Spinal cord (tissue), 10 donors: ENCODE data around the gene ZBED4. TPM values are rescaled to one million over a fixed set of nuclear protein-coding genes. Genes with fewer than 3 reads are reported as not detected.

ENCODE experiments used
- DNase-seq, 6 donors: peaks; one replicate each; pipeline versions ENCODE4 v3.0.0 to v3.0.0-alpha.2; 2013 to 2015; ENCODE audit warnings: low spot score in 6 of 6, low read depth in 4 of 6
- H3K27ac ChIP-seq: one replicate; pipeline ENCODE4 v1.5.1; 2013; ENCODE audit warnings: low read depth, low read length, control low read depth
- H3K27me3 ChIP-seq: one replicate; pipeline ENCODE4 v1.6.1; 2013; ENCODE audit warnings: low read length; ENCODE audit not compliant: control insufficient read depth, insufficient read depth
- H3K36me3 ChIP-seq: one replicate; pipeline ENCODE4 v1.6.1; 2013; ENCODE audit warnings: low read length; ENCODE audit not compliant: control insufficient read depth, insufficient read depth
- H3K4me1 ChIP-seq: one replicate; pipeline ENCODE4 v1.6.1; 2013; ENCODE audit warnings: low read length; ENCODE audit not compliant: control insufficient read depth, insufficient read depth
- H3K4me3 ChIP-seq: one replicate; pipeline ENCODE4 v1.5.1; 2013; ENCODE audit warnings: low read depth, low read length, control low read depth
- H3K9me3 ChIP-seq: one replicate; pipeline ENCODE4 v1.6.1; 2013; ENCODE audit warnings: low read length; ENCODE audit not compliant: control insufficient read depth, insufficient read depth
- WGBS: methylation state at CpG from one replicate; pipeline ENCODE4 v1.1.5; 2013; ENCODE audit warnings: missing lambda C conversion rate; ENCODE audit not compliant: insufficient coverage; 5-methylcytosine and 5-hydroxymethylcytosine counted together
- polyA plus RNA-seq, 2 donors: library from polyadenylated mRNA; unstranded; fragments of 120-200 nt; gene quantifications; one replicate each; pipeline ENCODE4 v1.2.1, GENCODE V29; 2013; ENCODE audit not compliant: insufficient read length in 2 of 2
- total RNA-seq, 2 donors: library from RNA; depleted of rRNA in 1 of 2; stranded (reverse); fragments of 120-200 nt in 1 of 2; fragments of >200 nt in 1 of 2; gene quantifications; one replicate each; pipeline versions ENCODE4 v1.2.3 to v1.2.4, GENCODE V29; 2013 to 2014
- donor health status: healthy.

ZBED4 gene
- total and polyA plus RNA-seq, 4 donors: 8.5 to 15.6 (median 11.8) TPM

GRCh38 chr22:49899530-49899929 is 45.9 kb downstream of the ZBED4 start:
- WGBS: 92% methylated on average over 5 of the region's 6 CpGs
- DNase-seq: no peak
- H3K9me3 ChIP-seq: no peaks in the 10 kb centered on the region
- H3K4me1 ChIP-seq: no peaks in the 10 kb centered on the region
- no peaks in the 10 kb centered on the region for H3K27me3 ChIP-seq
- peaks cover 70% of the 10 kb centered on the region for H3K36me3 ChIP-seq
- no peak overlapping the region for H3K27ac ChIP-seq
- H3K4me3 ChIP-seq: no peak overlapping the region

- no peak overlapping the region for H3K27ac ChIP-seq
- no peaks in the 10 kb centered on the region for H3K27me3 ChIP-seq
- H3K36me3 ChIP-seq: peaks cover 74% of the 10 kb centered on the region
- no peak overlapping the region for H3K4me3 ChIP-seq
- no peaks in the 10 kb centered on the region for H3K4me1 ChIP-seq
- 88% methylated on average over 27 of the region's 30 CpGs for WGBS
- H3K9me3 ChIP-seq: no peaks in the 10 kb centered on the region
- DNase-seq: no peak
Observed at GRCh38 chr22:49900441-49901230, 47.0 kb downstream of the ZBED4 start.

DNA sequence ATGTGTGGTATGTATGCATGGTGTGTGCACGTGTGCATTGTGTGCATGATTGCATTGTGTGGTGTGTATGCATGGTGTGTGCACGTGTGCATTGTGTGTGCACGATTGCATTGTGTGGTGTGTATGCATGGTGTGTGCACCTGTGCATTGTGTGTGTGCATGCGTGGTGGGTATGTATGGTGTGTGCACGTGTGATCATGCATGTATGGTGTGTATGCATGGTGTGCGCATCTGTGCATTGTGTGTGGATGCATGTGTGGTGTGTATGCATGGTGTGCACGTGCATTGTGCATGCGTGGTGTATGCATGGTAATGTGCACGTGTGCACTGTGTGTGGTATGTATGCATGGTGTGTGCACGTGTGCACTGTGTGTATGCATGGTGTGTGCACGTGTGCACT is 47.8 kb downstream of the ZBED4 start:
- peaks cover 75% of the 10 kb centered on the region for H3K36me3 ChIP-seq
- no peak overlapping the region for H3K27ac ChIP-seq
- DNase-seq: no peak
- H3K9me3 ChIP-seq: no peaks in the 10 kb centered on the region
- WGBS: 99% methylated on average over 11 of the region's 11 CpGs
- H3K27me3 ChIP-seq: no peaks in the 10 kb centered on the region
- no peak overlapping the region for H3K4me3 ChIP-seq
- no peaks in the 10 kb centered on the region for H3K4me1 ChIP-seq

DNA sequence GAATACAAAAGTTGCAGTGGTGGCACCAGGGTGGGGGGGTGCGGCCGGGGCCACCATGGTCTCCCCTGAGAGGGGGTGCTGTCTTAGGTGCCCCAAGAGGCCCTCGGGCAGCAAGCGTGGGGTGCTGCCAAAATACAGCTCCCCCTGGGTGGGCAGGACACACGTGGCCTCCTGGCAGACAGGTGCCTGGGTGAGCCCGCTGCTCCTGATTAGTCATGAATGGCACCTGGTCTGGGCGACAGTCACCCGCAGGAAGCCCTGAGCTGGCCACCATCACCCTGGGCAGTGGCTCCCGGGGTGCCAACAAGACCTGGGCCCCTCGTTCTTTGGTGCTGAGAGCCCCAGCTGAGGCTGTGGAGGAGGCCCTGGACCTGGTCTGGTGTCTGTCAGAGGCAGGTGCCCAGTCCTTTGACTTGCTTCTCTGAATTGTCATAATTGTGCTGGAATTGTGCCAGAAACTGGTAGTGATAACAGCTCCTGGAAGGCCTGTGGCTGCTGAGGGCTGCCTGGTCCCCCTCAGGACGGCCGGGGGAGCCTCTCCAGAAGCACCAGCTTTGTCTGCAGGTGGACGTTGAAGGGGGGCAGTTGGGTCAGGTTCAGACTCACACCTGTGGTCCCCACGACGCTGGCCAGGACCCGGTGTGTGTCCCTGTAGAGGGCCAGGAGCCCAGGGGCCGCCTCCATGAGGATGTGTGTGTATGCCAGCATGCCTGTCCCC is 49.8 kb downstream of the ZBED4 start:
- Histone ChIP-seq H3K4me3 (no peak overlapping the region), H3K4me1 (no peaks in the 10 kb centered on the region), H3K27ac (no peak overlapping the region), H3K36me3 (peaks cover 83% of the 10 kb centered on the region), H3K9me3 (no peaks in the 10 kb centered on the region), H3K27me3 (no peaks in the 10 kb centered on the region)
- no peak for DNase-seq
- WGBS: 91% methylated on average over 16 of the region's 17 CpGs

- H3K4me3 ChIP-seq: no peak overlapping the region
- H3K9me3 ChIP-seq: no peaks in the 10 kb centered on the region
- no peaks in the 10 kb centered on the region for H3K4me1 ChIP-seq
- H3K27me3 ChIP-seq: no peaks in the 10 kb centered on the region
- peaks cover 84% of the 10 kb centered on the region for H3K36me3 ChIP-seq
- H3K27ac ChIP-seq: no peak overlapping the region
- DNase-seq: no peak
- WGBS: 92% methylated on average over 11 of the region's 11 CpGs
Observed at GRCh38 chr22:49904040-49904369, 50.4 kb downstream of the ZBED4 start.

DNA sequence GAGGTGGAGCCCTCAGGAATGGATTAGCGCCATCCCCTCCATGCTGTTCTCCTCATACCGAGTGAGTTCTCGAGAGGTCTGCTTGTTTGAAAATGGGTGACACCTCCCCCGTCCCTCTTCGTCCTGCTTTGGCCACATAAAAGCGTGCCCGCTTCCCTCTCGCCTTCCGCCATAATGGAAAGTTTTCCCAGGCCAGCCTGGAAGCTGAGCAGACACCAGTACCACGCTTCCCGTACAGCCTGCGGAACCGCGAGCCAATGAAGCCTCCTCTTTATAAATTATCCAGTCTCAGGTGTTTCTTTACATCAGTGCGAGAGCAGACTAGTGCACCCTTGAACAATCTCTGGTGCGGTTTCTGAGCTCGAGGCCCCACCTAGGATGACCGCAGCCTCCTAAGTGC is 51.8 kb downstream of the ZBED4 start:
- Histone ChIP-seq H3K9me3 (no peaks in the 10 kb centered on the region), H3K4me3 (no peak overlapping the region), H3K4me1 (no peaks in the 10 kb centered on the region), H3K36me3 (peaks cover 92% of the 10 kb centered on the region), H3K27ac (no peak overlapping the region), H3K27me3 (no peaks in the 10 kb centered on the region)
- WGBS: 93% methylated on average over 18 of the region's 18 CpGs
- no peak for DNase-seq

DNA sequence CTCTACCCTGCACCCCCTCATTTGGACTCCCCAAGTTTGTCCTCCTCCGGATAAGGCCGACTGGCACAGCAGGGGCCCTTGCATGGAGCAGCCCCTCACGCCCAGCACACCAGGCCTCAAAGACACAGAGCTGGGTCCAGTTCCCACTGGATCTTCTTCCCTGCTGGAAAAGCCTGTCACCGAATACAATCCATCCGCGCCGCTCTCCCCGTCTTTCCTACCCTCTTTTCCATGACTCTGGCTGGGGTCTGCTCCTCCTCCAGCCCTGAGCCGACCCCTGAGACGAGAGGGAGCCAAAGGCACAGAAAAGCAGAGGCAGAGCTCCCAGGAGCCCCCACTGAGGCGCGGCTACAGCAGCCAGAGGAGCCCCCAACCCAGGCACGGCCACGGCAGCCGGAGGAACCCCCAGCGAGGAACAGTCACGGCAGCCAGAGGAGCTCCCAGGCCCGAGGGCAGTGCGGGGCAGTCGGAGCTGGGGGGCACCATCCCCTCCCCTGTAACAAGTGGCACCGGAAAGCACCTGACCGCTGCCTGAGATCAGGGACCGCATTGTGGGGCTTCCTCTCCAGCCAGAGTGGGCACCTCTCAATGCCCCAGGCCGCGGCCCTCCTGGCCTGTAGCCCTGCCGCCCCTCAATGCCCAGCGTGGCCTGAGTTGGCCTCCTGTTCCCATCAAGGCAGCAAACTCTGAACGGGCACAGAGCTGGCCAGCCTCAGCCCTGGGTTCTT is 52.6 kb downstream of the ZBED4 start:
- WGBS: 93% methylated on average over 28 of the region's 28 CpGs
- no peaks in the 10 kb centered on the region for H3K9me3 ChIP-seq
- H3K4me1 ChIP-seq: no peaks in the 10 kb centered on the region
- H3K36me3 ChIP-seq: peaks cover 92% of the 10 kb centered on the region
- no peaks in the 10 kb centered on the region for H3K27me3 ChIP-seq
- no peak for DNase-seq
- H3K27ac ChIP-seq: no peak overlapping the region
- no peak overlapping the region for H3K4me3 ChIP-seq

- WGBS: 91% methylated on average over 14 of the region's 14 CpGs
Observed at GRCh38 chr22:49906799-49907290, 53.2 kb downstream of the ZBED4 start.

GRCh38 chr22:49907807-49908206 is 54.2 kb downstream of the ZBED4 start:
- no peak for DNase-seq
- Histone ChIP-seq H3K36me3 (peaks cover 96% of the 10 kb centered on the region), H3K27ac (no peak overlapping the region), H3K9me3 (no peaks in the 10 kb centered on the region), H3K27me3 (no peaks in the 10 kb centered on the region), H3K4me1 (no peaks in the 10 kb centered on the region), H3K4me3 (no peak overlapping the region)
- WGBS: 96% methylated on average over 19 of the region's 19 CpGs

More at GRCh38 chr22:49906799-49907290, 53.2 kb downstream of the ZBED4 start:
- no peaks in the 10 kb centered on the region for H3K4me1 ChIP-seq
- H3K4me3 ChIP-seq: no peak overlapping the region
- no peaks in the 10 kb centered on the region for H3K9me3 ChIP-seq
- DNase-seq: no peak
- H3K36me3 ChIP-seq: peaks cover 92% of the 10 kb centered on the region
- no peak overlapping the region for H3K27ac ChIP-seq
- H3K27me3 ChIP-seq: no peaks in the 10 kb centered on the region
